ENCODE data around the gene LLGL1.

LLGL1 gene

GRCh38 chr17:18253947-18254821, 28.7 kb downstream of the LLGL1 start:
- DNase-seq: no peak

DNA sequence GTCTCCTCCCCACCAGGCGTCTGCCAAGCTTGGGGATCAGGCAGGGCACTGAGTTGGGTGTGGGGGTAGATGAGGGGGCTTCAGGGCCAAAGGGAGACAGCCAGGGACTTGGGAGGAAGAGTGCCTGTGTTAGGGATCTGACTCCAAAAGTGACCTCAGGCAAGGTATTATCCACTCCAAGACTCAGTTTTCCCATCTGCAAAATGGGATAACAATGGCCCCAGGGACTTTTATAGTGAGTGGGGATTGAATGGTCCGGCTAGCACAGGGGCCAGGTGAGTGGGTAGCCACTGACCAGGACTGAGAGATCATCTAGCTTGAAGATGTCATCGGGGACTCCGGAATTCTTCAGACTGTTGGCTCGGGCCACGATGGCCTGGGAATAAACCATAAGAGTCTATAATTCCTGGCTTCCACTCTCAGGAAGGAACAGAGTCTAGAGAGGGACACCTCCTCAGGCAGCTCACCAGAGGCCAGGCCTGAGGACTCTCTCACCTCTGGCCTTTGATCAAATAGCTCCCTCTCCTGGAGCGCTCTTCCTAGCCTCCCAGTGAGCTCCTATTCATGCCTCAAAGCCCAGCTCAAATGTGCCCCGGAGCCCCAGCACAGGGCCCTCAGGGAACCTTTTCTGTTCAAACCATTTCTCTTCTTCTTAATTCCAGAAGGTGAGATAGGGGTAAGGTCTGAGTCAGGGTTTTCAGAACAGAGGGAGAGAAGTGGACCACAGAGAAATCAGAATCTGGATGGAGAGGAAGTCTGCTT, 29.6 kb downstream of the LLGL1 start:
- no peak for DNase-seq

- no peak for DNase-seq
These were observed 30.9 kb downstream of the LLGL1 start for GRCh38 chr17:18256351-18256750.

DNA sequence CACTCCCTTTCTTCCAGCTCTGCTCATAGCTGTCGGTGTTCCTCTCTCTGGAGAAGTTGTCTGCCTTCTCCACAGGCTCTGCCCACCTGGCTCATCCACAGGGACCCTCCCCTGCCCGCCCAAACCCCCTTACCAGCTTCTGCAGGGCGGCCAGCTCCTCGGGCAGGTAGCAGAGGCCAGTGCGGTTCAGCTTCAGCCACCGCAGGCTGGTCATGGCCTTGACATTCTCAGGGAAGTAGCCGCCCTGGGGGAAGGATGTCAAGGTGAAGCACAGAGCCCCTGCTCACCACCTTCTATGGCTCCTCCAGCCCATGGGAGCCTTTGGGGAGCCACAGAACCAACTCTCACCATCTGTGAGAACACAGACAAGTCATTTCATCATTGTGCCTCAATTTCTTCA, 31.3 kb downstream of the LLGL1 start:
- DNase-seq: no peak

- DNase-seq: no peak
These were observed 32.0 kb downstream of the LLGL1 start for GRCh38 chr17:18257268-18257981.

GRCh38 chr17:18257982-18258355, 32.5 kb downstream of the LLGL1 start:
- DNase-seq: no peak

DNA sequence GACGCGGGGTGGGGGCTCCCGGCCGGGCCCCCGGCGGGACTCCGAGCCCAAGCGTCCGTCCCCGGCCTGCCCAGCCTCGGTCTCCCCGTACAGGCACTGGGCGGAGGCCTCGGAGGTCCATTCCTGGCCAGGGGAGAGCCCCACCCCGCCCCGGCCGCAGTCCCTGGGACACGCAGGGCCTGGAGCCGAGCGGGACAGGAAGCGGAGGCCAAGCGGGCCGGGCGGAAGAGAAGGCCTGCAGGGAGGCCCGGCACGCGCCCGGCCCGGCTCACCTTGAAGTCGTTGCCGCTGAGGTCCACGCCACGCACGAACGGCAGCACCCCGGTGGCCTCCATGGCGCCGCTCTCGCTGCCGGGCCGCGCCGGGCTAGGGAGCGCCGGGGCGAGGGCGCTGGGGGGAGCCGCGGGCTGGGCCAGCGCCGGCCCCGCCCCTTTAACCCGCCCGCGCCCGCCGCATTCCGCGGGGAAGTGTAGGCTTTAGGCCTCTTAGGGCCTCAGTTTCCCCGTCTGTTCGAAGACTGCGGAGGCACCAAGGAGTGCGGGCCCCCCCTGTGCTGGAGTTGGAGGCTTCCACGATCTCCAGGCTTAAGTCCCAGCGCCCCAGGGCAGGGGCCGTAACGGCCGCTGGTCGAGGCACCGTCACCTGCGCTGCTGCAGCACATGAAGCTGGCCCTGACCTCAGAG, 33.1 kb downstream of the LLGL1 start, which contains the start of gene FLII:
TSS of gene FLII (minus strand) at position 383 of the 683 bp plus-strand sequence. CDS start at position 335, 48 bp downstream.
- DNase-seq: no peak

GRCh38 chr17:18259621-18260331, 34.3 kb downstream of the LLGL1 start:
- DNase-seq: no peak

DNA sequence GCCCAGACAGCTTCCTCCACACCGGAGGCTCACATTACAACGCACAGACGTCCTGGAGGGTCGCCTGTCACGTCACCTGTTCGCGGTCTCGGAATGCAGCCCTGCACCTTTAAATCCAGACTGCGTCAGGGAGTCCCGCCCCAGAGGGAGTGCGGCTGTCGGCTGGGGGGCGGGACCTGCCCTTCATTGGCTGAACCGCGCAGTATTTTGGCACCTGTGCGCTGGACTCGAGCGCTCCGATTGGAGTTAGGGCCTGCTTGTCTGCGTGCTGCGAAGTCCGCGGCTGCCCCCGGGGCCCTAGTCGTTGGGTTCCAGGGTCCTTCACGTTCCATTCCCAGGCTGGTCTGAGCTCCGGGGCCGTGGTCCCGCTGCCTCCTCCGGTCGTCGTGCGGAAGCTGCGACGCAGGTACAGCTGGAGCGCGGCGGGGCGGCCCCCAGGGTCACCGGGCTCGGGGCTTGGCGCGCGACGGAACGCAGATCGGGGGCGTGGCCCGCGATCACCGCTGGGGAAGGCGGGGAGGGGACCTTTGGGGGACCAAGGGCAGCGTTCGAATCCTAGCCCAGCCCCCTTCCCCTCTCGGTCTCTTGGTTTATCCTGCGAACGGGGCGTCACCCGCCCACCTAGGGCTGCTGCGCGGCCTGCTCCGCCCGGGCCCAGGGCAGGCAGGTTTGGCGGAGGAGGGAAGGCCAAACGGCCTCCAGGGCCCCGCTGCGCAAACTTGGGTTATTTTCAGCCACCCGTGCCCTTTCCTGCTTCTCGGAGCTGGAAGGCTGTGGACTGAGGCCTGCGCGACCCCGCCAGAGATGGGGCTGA, 35.1 kb downstream of the LLGL1 start, which contains the start of gene MIEF2:
TSS of gene MIEF2 (plus strand) at position 331 of the 814 bp plus-strand sequence. CDS start 2,059 bp downstream, outside the sequence.
- peak; percentile 94 for DNase-seq

DNA sequence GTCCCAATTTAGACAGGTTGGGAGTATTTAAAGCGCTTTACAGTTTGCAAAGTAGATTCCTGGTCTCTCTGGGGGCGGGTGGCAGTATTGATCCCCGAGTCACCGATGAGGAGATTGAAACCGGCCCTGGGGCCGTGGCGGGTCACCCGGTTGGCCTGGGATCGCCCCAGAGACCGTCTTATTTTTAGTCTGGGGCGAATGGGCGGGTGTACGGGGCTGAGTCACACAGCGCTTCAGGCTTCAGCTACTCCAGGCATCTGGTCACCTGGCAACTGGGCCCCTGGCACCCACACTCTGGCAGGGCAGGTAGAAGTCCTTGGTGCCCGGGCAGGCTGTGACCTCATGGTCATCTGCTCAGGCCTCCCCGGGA, 35.7 kb downstream of the LLGL1 start:
- no peak for DNase-seq

DNA sequence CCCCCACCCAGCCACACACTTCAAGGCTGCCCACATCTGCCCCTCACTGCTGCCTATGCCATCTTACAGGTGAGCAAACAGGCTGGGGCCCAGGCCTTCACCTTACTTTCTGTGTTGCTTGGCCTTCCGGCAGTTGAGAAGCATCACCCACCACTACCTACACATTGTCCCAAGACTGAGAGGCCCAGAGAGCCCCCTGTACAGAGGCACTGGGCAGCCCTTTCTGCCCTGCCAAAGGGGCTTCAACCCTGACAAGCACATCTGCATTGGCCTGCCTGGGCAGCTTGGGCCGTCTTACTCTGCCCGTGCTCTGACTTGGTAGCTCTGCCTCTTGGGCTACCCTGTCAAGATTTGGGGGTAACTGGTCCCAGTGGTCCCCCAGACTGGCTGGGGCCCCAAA, 36.2 kb downstream of the LLGL1 start:
- no peak for DNase-seq

DNA sequence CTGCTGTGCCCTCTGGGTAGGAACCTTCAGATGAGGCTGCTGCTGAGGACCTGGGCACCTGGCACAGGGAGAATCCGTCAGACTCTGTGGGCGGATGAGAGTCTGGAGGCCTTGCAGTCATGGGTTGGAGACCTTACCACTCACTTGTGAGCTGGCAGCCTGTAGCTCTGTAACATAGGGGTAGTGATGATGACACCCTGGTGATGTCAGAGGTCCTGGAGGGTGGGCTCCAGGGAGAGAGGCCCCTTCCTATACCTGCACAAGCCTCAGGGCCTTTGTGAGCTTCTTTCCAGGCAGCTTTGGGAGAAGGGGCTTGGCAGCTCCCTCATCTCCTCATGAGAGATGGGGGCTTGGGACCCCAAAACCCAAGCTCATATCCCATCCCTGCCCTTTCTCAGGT, 36.7 kb downstream of the LLGL1 start:
- DNase-seq: no peak

- no peak for DNase-seq
These were observed 37.2 kb downstream of the LLGL1 start for GRCh38 chr17:18262641-18263040.

DNA sequence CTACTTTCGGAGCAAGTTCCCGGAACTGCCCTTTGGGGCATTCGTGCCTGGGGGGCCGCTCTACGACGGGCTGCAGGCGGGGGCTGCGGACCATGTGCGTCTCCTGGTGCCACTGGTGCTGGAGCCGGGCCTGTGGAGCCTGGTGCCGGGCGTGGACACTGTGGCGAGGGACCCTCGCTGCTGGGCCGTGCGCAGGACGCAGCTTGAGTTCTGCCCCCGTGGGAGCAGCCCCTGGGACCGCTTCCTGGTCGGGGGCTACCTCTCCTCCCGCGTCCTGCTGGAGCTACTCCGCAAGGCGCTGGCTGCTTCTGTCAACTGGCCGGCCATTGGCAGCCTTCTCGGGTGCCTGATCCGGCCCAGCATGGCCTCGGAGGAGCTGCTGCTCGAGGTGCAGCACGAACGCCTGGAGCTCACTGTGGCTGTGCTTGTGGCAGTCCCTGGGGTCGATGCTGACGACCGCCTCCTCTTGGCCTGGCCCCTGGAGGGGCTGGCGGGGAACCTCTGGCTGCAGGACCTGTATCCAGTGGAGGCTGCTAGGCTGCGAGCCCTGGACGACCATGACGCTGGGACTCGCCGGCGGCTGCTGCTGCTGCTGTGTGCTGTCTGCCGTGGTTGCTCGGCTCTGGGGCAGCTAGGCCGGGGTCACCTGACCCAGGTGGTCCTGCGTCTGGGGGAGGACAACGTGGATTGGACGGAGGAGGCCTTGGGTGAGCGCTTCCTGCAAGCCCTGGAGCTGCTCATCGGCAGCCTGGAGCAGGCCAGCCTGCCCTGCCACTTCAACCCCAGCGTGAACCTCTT, 38.6 kb downstream of the LLGL1 start:
- no peak for DNase-seq

- DNase-seq: no peak
These were observed 41.9 kb downstream of the LLGL1 start for GRCh38 chr17:18267366-18267765.

- no peak for DNase-seq
These were observed 42.7 kb downstream of the LLGL1 start for GRCh38 chr17:18267927-18268711.

DNA sequence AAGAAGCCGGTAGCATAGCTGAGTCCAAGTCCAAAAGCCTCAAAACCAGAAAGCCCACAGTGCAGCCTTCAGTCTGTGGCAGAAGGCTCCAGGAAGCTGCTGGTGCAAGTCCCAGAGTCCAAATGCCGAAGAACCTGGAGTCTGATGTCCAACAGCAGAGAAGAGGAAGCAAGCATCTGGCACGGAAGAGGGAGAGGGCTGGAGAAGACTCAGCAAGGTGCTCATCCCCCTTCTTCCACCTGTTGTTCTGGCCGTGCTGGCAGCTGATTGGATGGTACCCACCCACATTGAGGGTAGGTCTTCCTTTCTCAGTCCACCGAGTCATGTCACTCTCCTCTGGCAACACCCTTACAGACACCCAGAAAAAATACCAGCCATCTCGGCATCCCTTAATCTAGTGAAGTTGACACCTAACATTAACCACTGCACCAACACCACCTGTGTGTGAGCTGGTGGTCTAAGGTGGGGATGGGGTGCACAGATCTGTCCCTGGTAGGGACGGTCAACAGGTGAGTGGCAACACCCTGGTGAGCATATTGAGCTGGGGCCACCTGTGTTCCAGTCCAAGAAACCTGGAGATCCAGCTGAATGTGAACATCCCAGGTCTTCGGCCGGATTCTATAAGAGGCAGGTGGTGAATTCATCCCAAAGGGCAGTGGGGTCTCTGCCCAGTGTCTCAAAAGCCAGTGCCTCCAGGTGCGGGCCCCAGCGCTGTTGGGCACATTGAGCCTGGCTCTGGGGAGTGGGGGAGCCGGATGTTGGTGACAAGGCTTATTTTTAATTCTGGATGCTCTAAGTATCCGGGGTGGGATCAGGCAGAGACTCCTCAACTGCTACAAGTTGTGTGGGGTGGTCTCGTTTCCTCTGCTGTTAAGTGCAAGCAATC, 44.9 kb downstream of the LLGL1 start:
- no peak for DNase-seq

- no peak for DNase-seq
These were observed 51.6 kb downstream of the LLGL1 start for GRCh38 chr17:18277076-18277475.

Measured in NCI-H1694 (cell line).